ENCODE data around the gene KATNBL1.
"Not testable (repeated sequence)": the region's sequence is repeated elsewhere in the genome, so short reads cannot be mapped to it uniquely, and the experiment has no call there.

The KATNBL1 gene

GRCh38 chr15:34193272-34193671 lies 16.6 kb downstream of the KATNBL1 start:
- DNase-seq: not testable (repeated sequence)

GRCh38 chr15:34188711-34189110 lies 21.2 kb downstream of the KATNBL1 start:
- no peak for DNase-seq

GRCh38 chr15:34185666-34186065 lies 24.2 kb downstream of the KATNBL1 start:
- no peak for DNase-seq

- DNase-seq: no peak
Measured at GRCh38 chr15:34182942-34183341, 27.0 kb downstream of the KATNBL1 start.

- DNase-seq: no peak
Measured at GRCh38 chr15:34179234-34179633, 30.7 kb downstream of the KATNBL1 start.

GRCh38 chr15:34165987-34166573 lies 43.8 kb downstream of the KATNBL1 start:
- not testable (repeated sequence) for DNase-seq

GRCh38 chr15:34161329-34161963 lies 48.5 kb downstream of the KATNBL1 start:
- DNase-seq: no peak

GRCh38 chr15:34160735-34161134 lies 49.2 kb downstream of the KATNBL1 start:
- no peak for DNase-seq

GRCh38 chr15:34158355-34158754 lies 51.5 kb downstream of the KATNBL1 start:
- no peak for DNase-seq

- no peak for DNase-seq
Measured at GRCh38 chr15:34155859-34156258, 54.0 kb downstream of the KATNBL1 start.

GRCh38 chr15:34154725-34155204 lies 55.1 kb downstream of the KATNBL1 start:
- no peak for DNase-seq

GRCh38 chr15:34147371-34148140 lies 62.3 kb downstream of the KATNBL1 start:
- no peak for DNase-seq

- DNase-seq: no peak
Measured at GRCh38 chr15:34133511-34133910, 76.4 kb downstream of the KATNBL1 start.

GRCh38 chr15:34132881-34133280 lies 77.0 kb downstream of the KATNBL1 start:
- DNase-seq: no peak

GRCh38 chr15:34128898-34129297 lies 81.0 kb downstream of the KATNBL1 start:
- DNase-seq: no peak

GRCh38 chr15:34126522-34126921 lies 83.4 kb downstream of the KATNBL1 start:
- no peak for DNase-seq

GRCh38 chr15:34125945-34126344 lies 84.0 kb downstream of the KATNBL1 start:
- DNase-seq: no peak

- no peak for DNase-seq
Measured at GRCh38 chr15:34124651-34125050, 85.2 kb downstream of the KATNBL1 start.

GRCh38 chr15:34122771-34123183 lies 87.1 kb downstream of the KATNBL1 start:
- no peak for DNase-seq

GRCh38 chr15:34121786-34122185 lies 88.1 kb downstream of the KATNBL1 start:
- not testable (repeated sequence) for DNase-seq

GRCh38 chr15:34120420-34120819 lies 89.5 kb downstream of the KATNBL1 start:
- DNase-seq: not testable (repeated sequence)

GRCh38 chr15:34119291-34119690 lies 90.6 kb downstream of the KATNBL1 start:
- no peak for DNase-seq

- DNase-seq: no peak
Measured at GRCh38 chr15:34116620-34117019, 93.3 kb downstream of the KATNBL1 start.

GRCh38 chr15:34114739-34115138 lies 95.2 kb downstream of the KATNBL1 start:
- no peak for DNase-seq

Measured in GDM1 (cell line).